AG04449 (cell line): ENCODE measurements around the gene GRAMD4.

Experiments
- CTCF ChIA-PET: fragments of 350-600 bp; formaldehyde crosslinking; extraction: SDS; loops from one replicate; lab custom pipeline; 2021; ENCODE audit warnings: antibody characterized with exemption; lab: Yijun Ruan, JAX
- POLR2A ChIA-PET: fragments of 400-600, 350-600 bp; formaldehyde crosslinking; extraction: SDS; loops from one replicate; lab custom pipeline; 2020; ENCODE audit warnings: antibody characterized with exemption, inconsistent platforms; lab: Yijun Ruan, JAX
- DNase-seq: peaks from one replicate; pipeline ENCODE4 v3.0.0-alpha.2; 2010; ENCODE audit warnings: low read depth, low spot score
- H3K4me3 ChIP-seq: 2 replicates; pipeline ENCODE4 v1.5.1; 2011; ENCODE audit warnings: low read depth, mild to moderate bottlenecking, control low read depth, low read length
- CTCF ChIP-seq: IDR thresholded peaks from one replicate; pipeline ENCODE4 v1.5.1; 2011; ENCODE audit warnings: mild to moderate bottlenecking, moderate library complexity, low read length, control low read depth, inconsistent platforms; ENCODE audit not compliant: insufficient read depth; ENCODE audit errors: missing control alignments

The GRAMD4 gene

GRCh38 chr22:46653596-46653995, 33.4 kb downstream of the GRAMD4 start:
- no peak for DNase-seq
- no peak for TF ChIP-seq CTCF
- ChIA-PET CTCF (no interaction called here), POLR2A (no interaction called here)
- H3K4me3 ChIP-seq = no peak overlapping the region

- H3K4me3 ChIP-seq = no peak overlapping the region
- ChIA-PET POLR2A (no interaction called here), CTCF (no interaction called here)
- TF ChIP-seq CTCF = no peak
- DNase-seq = no peak
Observed at GRCh38 chr22:46654426-46654825, 34.2 kb downstream of the GRAMD4 start.

GRCh38 chr22:46654927-46655595, 34.9 kb downstream of the GRAMD4 start:
- POLR2A ChIA-PET = no interaction called here
- CTCF ChIA-PET = no interaction called here

GRCh38 chr22:46655861-46656608, 35.8 kb downstream of the GRAMD4 start:
- POLR2A ChIA-PET = no interaction called here
- no peak for DNase-seq
- no peak for TF ChIP-seq CTCF
- no peak overlapping the region for H3K4me3 ChIP-seq
- CTCF ChIA-PET = no interaction called here

More at GRCh38 chr22:46654927-46655595, 34.9 kb downstream of the GRAMD4 start:
- no peak overlapping the region for H3K4me3 ChIP-seq
- no peak for TF ChIP-seq CTCF
- DNase-seq = no peak

GRCh38 chr22:46656856-46657654, 36.9 kb downstream of the GRAMD4 start:
- ChIA-PET POLR2A (no interaction called here), CTCF (no interaction called here)
- DNase-seq = no peak
- no peak overlapping the region for H3K4me3 ChIP-seq
- no peak for TF ChIP-seq CTCF

- TF ChIP-seq CTCF = no peak
- no peak overlapping the region for H3K4me3 ChIP-seq
- ChIA-PET POLR2A (no interaction called here), CTCF (no interaction called here)
- DNase-seq = no peak
Observed at GRCh38 chr22:46657655-46657953, 37.4 kb downstream of the GRAMD4 start.
